ENCODE data around the gene ERCC5. TPM values are rescaled to one million over a fixed set of nuclear protein-coding genes. Genes with fewer than 3 reads are reported as not detected.

The ERCC5 gene
- total and polyA plus RNA-seq, 2 experiments from 2014 or later: 31.3 to 58.7 TPM

- peak overlapping the region; percentile 87 for H3K27ac ChIP-seq
- no peaks in the 10 kb centered on the region for H3K27me3 ChIP-seq
- no peaks in the 10 kb centered on the region for H3K9me3 ChIP-seq (ENCODE audit: low read depth)
- H3K4me3 ChIP-seq: peak overlapping the region; percentile 65
- TF ChIP-seq, protein P1, sequence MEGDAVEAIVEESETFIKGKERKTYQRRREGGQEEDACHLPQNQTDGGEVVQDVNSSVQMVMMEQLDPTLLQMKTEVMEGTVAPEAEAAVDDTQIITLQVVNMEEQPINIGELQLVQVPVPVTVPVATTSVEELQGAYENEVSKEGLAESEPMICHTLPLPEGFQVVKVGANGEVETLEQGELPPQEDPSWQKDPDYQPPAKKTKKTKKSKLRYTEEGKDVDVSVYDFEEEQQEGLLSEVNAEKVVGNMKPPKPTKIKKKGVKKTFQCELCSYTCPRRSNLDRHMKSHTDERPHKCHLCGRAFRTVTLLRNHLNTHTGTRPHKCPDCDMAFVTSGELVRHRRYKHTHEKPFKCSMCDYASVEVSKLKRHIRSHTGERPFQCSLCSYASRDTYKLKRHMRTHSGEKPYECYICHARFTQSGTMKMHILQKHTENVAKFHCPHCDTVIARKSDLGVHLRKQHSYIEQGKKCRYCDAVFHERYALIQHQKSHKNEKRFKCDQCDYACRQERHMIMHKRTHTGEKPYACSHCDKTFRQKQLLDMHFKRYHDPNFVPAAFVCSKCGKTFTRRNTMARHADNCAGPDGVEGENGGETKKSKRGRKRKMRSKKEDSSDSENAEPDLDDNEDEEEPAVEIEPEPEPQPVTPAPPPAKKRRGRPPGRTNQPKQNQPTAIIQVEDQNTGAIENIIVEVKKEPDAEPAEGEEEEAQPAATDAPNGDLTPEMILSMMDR (IDR thresholded peaks at IDR 0.05; ENCODE audit: poor library complexity): peak; percentile 73
- no peak for TF ChIP-seq EZH2phosphoT487 (IDR thresholded peaks at IDR 0.05; ENCODE audit: low read depth, severe bottlenecking, unreplicated experiment)
- H3K4me2 ChIP-seq: peak overlapping the region; percentile 91
- H3K36me3 ChIP-seq (replicated peaks; ENCODE audit: insufficient read depth, low read depth): no peaks in the 10 kb centered on the region
- peaks cover 61% of the 10 kb centered on the region for H3K79me2 ChIP-seq
- H3K4me1 ChIP-seq (ENCODE audit: insufficient read depth): peaks cover 7% of the 10 kb centered on the region
- H4K20me1 ChIP-seq (ENCODE audit: insufficient read depth, poor library complexity, severe bottlenecking): no peaks in the 10 kb centered on the region
- peak overlapping the region; percentile 81 for H2AFZ ChIP-seq
- H3K9me2 ChIP-seq (replicated peaks; ENCODE audit: insufficient read depth): no peaks in the 10 kb centered on the region
- peak; percentile 89 for DNase-seq (ENCODE audit: low spot score)
- 7% methylated on average over 34 of the region's 81 CpGs for WGBS (ENCODE audit: low lambda C conversion rate, missing lambda C conversion rate)
Measured at GRCh38 chr13:102800145-102801041, 45.4 kb upstream of the ERCC5 start.

DNA sequence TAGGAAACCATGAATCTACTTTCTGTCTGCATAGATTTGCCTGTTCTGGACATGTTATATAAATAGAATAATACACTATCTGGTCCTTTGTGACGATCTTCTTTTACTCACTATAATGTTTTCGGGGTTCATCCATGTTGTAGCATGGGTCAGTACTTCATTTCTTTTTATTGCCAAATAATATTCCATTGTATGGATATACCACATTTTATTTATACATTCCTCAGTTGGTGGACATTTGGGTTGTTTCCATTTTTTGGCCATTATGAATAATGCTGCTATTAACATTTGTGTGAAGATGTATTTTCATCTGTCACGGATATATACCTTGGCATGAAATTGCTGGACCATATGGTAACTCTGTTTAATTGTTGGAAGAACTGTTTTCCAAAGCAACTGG lies 40.2 kb upstream of the ERCC5 start:
- H3K4me2 ChIP-seq: no peak overlapping the region
- no peaks in the 10 kb centered on the region for H3K36me3 ChIP-seq (replicated peaks; ENCODE audit: insufficient read depth, low read depth)
- 97% methylated on average over 3 of the region's 3 CpGs for WGBS (ENCODE audit: low lambda C conversion rate, missing lambda C conversion rate)
- H3K27me3 ChIP-seq: no peaks in the 10 kb centered on the region
- peaks cover 81% of the 10 kb centered on the region for H3K79me2 ChIP-seq
- H4K20me1 ChIP-seq (ENCODE audit: insufficient read depth, poor library complexity, severe bottlenecking): no peaks in the 10 kb centered on the region
- H3K4me1 ChIP-seq (ENCODE audit: insufficient read depth): peaks cover 7% of the 10 kb centered on the region
- H3K27ac ChIP-seq: no peak overlapping the region
- no peaks in the 10 kb centered on the region for H3K9me2 ChIP-seq (replicated peaks; ENCODE audit: insufficient read depth)
- TF ChIP-seq EZH2 (IDR thresholded peaks at IDR 0.05; ENCODE audit: borderline replicate concordance) (no peak), EZH2phosphoT487 (IDR thresholded peaks at IDR 0.05; ENCODE audit: low read depth, severe bottlenecking, unreplicated experiment) (no peak)
- TF ChIP-seq, protein P1 (IDR thresholded peaks at IDR 0.05; ENCODE audit: poor library complexity): no peak
- no peak overlapping the region for H3K4me3 ChIP-seq
- DNase-seq (ENCODE audit: low spot score): no peak
- H3K9me3 ChIP-seq (ENCODE audit: low read depth): peaks cover 5% of the 10 kb centered on the region
- H2AFZ ChIP-seq: no peak overlapping the region

DNA sequence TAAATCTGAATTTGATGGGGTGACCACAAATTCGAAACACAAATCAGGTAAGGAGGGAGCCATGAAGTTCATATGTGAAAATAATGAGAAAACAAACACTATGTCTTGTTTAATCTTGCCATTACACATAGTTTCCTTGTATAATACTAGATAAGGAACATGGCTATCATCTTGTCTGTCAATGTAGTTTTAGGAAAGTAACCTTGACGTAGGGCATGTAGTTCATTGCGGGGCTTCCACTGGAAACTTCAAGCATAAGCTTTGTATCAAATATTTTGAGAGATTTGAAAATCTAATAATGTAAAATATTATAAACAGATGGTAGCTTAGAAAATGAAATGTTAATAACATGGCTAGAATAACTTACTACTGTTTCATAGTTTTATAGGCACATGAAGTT lies 38.1 kb upstream of the ERCC5 start:
- no peaks in the 10 kb centered on the region for H4K20me1 ChIP-seq (ENCODE audit: insufficient read depth, poor library complexity, severe bottlenecking)
- H3K9me3 ChIP-seq (ENCODE audit: low read depth): peaks cover 5% of the 10 kb centered on the region
- 84% methylated on average over 3 of the region's 3 CpGs for WGBS (ENCODE audit: low lambda C conversion rate, missing lambda C conversion rate)
- no peaks in the 10 kb centered on the region for H3K4me1 ChIP-seq (ENCODE audit: insufficient read depth)
- no peaks in the 10 kb centered on the region for H3K27me3 ChIP-seq
- H3K4me3 ChIP-seq: no peak overlapping the region
- no peak overlapping the region for H3K27ac ChIP-seq
- no peak for DNase-seq (ENCODE audit: low spot score)
- no peak overlapping the region for H3K4me2 ChIP-seq
- no peaks in the 10 kb centered on the region for H3K36me3 ChIP-seq (replicated peaks; ENCODE audit: insufficient read depth, low read depth)
- H2AFZ ChIP-seq: no peak overlapping the region
- TF ChIP-seq, protein P1 (IDR thresholded peaks at IDR 0.05; ENCODE audit: poor library complexity): no peak
- TF ChIP-seq EZH2 (IDR thresholded peaks at IDR 0.05; ENCODE audit: borderline replicate concordance) (no peak), EZH2phosphoT487 (IDR thresholded peaks at IDR 0.05; ENCODE audit: low read depth, severe bottlenecking, unreplicated experiment) (no peak)
- no peaks in the 10 kb centered on the region for H3K9me2 ChIP-seq (replicated peaks; ENCODE audit: insufficient read depth)
- H3K79me2 ChIP-seq: peaks cover 80% of the 10 kb centered on the region
